Measurements from ENCODE around the gene CHDH.
A peak's percentile ranks its signal among the peaks of the same experiment; 100 is the strongest.

The CHDH gene

GRCh38 chr3:53846134-53846850, at the start of gene CHDH, which contains the start of gene IL17RB:
Gene CHDH, minus strand, starts transcription at chr3:53846419. Its CDS starts 22,411 bp downstream, at chr3:53824008.
Gene IL17RB, plus strand, starts transcription at chr3:53846568. Its CDS starts 21 bp downstream, at chr3:53846589.
- peak; percentile 32 to 39 for DNase-seq

- DNase-seq = no peak
These were observed 46.0 kb upstream of the CHDH start for GRCh38 chr3:53892286-53892637.

GRCh38 chr3:53891497-53892285, 45.5 kb upstream of the CHDH start, which contains the start of gene SELENOK:
Gene SELENOK, minus strand, starts transcription at chr3:53891859.
- DNase-seq = peak; percentile 95 to 97

- peak; percentile 38 to 50 for DNase-seq
These were observed 44.7 kb upstream of the CHDH start for GRCh38 chr3:53890726-53891475.

GRCh38 chr3:53888232-53888631, 42.0 kb upstream of the CHDH start:
- DNase-seq = no peak

- DNase-seq = no peak
These were observed 41.2 kb upstream of the CHDH start for GRCh38 chr3:53887446-53887845.

GRCh38 chr3:53885239-53885638, 39.0 kb upstream of the CHDH start:
- DNase-seq = no peak

- no peak for DNase-seq
These were observed 38.4 kb upstream of the CHDH start for GRCh38 chr3:53884623-53885022.

GRCh38 chr3:53883008-53883407, 36.8 kb upstream of the CHDH start:
- DNase-seq = no peak

GRCh38 chr3:53881691-53882593, 35.7 kb upstream of the CHDH start, which contains the start of gene ACTR8:
Gene ACTR8, minus strand, starts transcription at chr3:53882152. Its CDS starts 51 bp downstream, at chr3:53882101.
- peak; percentile 88 to 91 for DNase-seq

- peak in 1 of 2 experiments; percentile 19 for DNase-seq
These were observed 34.5 kb upstream of the CHDH start for GRCh38 chr3:53880396-53881345.

GRCh38 chr3:53865732-53866499, 19.7 kb upstream of the CHDH start:
- no peak for DNase-seq

GRCh38 chr3:53863145-53863544, 16.9 kb upstream of the CHDH start:
- no peak for DNase-seq

- DNase-seq = no peak
These were observed 16.0 kb upstream of the CHDH start for GRCh38 chr3:53862241-53862640.

- DNase-seq = no peak
These were observed 14.0 kb upstream of the CHDH start for GRCh38 chr3:53860196-53860595.

- no peak for DNase-seq
These were observed 13.0 kb upstream of the CHDH start for GRCh38 chr3:53859178-53859577.

- no peak for DNase-seq
These were observed 12.0 kb upstream of the CHDH start for GRCh38 chr3:53858096-53858741.

GRCh38 chr3:53856964-53857363, 10.7 kb upstream of the CHDH start:
- no peak for DNase-seq

- no peak for DNase-seq
These were observed 4.7 kb upstream of the CHDH start for GRCh38 chr3:53850895-53851294.

GRCh38 chr3:53849916-53850315, 3.7 kb upstream of the CHDH start:
- no peak for DNase-seq

Measured in activated T-cell treated with anti-CD3 and anti-CD28 coated beads, Interleukin-2, amount 50 U/mL, for 48 hours (primary cell).